Measurements from ENCODE around the gene PLD2.
"Not testable (repeated sequence)": the region's sequence is repeated elsewhere in the genome, so short reads cannot be mapped to it uniquely, and the experiment has no call there.

Gene PLD2

DNA sequence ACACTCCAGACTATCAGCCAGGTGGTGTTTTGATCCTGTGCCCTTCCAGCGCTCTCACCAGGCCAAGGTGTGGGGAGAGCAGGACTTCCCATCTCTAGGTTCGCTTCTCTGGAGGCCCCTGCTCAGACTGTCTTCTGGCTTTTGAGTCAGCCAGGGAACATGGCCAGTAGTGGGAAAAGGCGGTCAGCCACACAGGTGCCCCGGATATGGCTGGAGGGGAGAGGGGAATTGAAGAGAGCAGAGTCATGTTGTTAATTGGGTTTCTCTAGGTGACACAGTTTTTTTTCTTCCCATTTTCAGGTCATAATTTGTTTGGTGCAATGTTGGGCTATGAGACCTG lies 27.7 kb downstream of the PLD2 start:
- no peak for DNase-seq

DNA sequence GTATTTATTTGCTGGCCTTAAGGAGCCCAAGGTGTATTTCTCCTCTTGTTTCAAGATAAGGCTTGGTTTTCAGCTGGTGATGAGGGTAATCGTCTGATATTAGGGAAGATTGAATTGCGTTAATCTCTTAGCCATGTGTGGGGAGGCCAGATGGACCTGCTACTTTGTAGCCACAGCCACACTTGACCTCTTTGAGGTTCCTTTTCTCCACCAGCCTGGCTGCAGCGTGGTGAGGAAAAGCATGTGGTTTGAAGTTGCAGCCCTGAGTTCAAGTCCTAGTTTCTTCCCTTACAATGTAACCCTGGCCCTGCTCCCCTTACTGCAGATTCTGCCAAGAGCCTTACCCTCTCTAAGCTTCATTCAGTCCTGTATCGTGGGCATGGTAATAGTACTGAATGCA lies 29.3 kb downstream of the PLD2 start:
- DNase-seq, result no peak

DNA sequence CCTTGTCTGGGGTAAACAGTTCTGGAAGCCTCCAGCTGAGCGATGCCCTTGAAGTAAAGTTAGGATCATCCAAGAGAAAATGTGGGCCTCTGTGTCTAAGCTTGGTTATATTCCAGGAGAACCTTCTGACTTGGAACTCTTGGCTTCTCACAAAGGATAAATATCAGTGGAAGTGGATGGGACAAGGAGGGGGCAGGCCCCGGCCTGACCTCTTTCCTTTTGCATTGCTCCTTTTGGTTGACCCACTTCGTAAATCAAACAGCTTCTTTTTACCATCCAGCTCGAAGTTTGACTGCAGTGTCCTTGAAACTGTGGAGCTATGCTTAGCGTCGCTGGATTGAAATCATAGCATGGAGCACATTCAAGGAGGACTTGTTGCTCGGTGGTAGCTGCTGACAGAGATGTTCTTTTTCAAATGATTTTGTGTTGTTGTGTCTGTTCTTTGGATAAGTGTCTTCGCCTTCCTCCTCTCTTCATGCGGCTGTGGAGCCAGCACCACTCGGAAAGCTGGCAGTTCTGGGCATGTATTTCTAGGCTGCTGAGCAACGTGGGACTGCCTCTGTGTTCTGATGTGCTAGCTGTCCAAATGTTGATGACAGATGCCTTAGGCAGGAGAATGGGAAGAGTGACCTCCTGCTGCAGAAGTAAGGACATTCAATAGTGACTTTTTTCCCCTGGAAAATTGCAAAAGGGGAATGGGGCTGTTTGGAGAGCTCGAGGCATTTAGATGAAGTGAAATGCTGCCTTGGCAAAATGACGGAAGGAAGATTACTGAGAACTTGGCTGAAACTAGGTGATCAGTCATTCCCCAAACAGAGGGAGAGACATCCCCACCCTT lies 30.7 kb downstream of the PLD2 start:
- no peak for DNase-seq

DNA sequence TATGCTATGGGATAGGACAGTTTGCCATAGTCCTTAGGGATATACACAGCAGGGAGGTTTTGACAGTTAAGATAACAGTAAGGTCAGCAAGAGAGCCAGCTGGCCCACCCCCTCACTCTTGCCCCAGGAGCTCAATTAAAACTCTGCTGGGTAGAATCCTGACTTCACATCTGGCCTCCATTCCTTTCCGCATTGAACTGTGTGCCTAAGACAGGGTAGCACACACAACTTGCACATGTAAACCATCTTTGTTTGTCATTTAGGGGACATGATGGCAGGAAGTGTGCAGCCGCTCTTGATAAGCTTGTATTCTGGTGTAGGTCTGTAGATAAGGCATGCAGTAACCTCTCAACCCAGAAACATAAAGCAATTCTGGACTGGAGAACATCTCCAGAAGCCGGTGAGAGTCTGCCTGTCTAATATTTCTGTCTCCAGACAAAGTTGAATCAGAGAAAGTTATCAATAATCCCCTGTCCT lies 31.4 kb downstream of the PLD2 start:
- DNase-seq, result no peak

DNA sequence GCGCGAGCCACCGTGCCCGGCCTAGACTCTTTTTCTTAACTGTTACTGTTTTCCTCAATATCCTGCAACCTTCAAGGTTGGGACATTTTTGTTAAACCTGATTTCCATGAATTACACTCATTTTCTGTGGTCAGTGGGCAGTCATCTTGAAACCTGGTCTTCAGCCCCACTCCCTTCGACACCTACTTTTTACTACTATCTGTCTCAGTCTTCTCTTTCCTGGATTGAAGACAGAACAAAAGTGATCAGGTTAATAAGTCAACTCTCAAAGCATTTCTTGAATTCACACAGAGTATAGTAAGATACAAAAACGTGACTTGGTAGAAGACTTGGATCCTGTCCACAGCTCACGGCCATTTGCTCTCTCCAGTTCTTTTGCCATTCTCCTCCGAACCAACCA lies 32.3 kb downstream of the PLD2 start:
- DNase-seq, result no peak

DNA sequence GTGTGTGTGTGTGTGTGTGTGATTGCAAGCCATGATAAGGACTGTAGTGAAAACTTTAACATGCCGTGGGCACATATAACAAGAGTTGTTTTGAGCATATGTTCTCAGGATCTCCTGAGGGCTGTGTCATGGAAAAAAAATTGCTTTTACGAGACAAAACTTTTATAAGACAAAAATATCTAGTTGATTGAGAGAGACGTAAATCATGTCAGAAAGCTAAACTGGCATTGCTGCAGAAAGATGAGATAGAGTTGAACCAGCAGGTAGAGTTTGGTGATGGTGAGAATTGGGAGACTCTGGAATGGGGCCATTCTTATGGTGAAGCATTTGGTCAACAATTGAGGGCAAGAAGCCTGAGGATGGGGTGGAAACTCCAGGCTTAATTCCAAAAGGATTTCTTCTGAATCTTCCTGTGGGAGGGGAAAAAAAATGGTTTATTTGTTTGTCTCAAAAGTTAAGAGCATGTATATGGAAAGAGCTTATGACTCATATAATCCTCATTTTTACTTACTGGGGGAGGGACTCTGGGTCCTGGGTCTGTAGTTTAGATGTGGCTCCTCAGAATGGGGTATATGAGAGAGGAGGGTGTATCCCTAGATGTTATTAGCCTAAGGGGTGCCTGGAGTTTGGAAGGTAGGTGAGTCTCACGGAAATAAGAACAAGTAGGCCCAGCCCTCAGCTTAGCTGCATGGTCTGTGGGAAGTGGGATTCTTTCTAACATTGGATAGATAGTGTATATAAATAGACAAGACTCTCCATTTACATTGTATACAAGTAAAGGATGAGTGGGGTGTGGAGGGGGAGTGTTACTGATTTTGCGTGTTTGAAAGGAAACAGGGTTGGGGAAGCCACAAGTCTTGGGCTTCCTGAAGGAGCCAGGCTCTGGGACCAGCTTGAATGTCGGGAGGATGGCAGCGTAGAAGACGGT lies 33.3 kb downstream of the PLD2 start:
- DNase-seq, result no peak

DNA sequence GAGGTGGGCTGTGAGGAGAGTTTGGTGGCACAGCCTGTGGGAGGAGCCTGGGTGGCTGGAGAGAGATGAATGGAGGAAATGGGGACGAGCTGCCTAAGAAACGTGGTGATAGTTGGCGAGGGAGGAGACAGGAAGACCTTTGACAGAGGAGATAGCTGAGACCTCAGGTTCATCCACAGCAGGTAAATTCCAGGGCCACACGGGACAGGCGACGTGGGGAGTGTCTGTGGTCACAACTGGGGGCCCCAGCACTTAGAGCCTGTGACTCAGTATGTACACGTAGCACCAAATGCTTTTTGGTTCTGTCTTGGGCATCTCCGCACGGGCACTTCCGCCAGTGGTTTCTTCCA lies 33.9 kb downstream of the PLD2 start:
- peak; percentile 47 for DNase-seq

DNA sequence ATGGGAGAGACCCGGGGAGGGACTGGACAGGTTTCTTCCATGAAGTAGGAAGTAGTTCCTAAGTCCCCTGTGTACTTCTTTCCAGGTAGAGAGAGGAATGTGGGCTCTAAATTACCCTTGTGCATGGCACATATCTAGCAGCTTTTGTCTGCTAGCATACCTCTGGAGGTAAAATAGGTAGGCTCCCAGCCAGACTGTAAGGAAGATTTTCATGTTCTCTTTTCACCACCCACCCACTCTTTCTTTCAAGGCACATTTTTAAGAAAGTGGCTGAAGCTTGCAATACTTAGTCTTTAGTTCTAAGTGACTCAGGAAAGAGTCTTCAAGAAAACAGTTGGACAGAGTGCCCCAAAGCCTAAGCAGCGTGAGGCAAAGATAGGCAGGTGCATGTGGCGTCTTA lies 35.4 kb downstream of the PLD2 start:
- no peak for DNase-seq

DNA sequence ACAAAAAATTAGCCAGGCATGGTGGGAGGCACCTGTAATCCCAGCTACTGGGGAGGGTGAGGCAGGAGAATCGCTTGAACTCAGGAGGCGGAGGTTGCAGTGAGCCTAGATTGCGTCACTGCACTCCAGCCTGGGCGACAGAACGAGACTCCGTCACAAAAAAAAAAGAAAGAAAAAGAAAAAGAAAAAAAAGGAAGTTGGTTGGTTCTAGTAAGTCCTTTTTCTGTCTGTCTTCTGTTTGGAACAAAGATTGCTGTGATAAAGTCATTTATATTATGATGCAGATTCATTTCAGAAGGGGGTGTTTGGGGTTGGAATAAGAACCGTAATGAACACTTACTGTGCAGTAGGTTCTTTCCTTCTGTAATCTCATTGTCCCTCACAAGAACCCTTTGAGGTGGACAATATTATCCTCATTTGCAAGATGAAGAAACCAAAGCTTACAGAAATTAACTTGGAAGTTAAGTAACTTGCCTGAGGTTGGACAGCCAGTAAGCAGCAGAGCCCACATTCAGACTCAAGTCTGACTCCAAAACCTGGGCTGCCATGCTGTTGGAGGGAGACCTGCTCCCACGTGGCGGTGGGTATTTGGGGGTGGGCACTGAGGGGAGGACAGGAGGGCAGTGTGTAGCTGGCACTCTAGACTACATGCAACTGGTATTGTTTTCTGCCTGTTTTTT lies 36.5 kb downstream of the PLD2 start:
- no peak for DNase-seq

DNA sequence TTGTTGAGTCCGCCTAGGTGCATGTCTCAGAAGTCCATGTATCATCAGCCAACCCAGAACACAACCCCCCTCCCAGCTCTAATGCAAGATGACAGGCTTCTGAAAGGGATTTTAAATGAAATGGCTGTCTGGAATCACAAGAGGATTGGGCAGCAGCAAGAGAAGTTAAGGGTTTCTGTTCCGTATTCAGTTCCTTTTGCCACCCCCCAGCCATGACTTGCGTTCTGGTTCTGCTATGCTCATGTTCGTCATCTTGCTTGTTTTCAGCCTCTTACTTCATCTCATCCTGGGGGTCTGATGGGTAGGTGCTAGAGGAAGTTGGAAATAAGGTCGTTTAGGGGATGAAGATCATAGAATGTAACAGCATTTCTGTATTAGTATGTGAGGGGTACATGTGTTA lies 38.2 kb downstream of the PLD2 start:
- no peak for DNase-seq

DNA sequence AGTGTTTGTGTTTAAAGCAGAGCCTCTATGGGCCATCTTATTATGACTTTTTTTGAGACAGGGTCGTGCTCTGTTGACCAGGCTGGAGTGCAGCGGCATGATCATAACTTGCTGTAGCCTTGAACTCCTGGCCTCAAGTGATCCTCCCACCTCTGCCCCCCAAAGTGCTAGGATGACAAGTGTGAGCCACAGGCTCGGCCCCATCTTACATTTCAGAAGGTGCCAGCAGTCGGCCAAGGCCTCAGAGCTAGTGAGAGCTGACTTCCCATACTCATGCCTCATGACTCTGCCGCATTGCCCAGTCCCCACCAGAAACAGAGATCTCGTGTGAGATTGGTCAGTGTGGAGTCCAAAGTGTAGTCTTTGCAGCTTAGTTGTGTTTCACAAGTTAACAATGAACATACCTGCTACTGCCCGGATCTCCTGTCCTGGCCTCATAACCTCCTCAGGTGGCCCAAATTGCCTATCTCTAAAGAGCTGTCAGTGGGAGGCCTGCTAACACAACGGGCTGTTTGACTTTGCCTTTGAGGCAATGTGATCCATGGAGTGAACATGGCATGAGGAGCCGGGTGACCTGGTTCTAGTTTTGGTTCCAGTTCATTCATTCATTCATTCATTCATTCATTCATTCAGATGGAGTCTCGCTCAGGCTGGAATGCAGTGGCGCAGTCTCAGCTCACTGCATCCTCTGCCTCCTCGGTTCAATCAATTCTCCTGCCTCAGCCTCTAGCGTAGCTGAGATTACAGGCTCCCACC lies 39.9 kb downstream of the PLD2 start:
- no peak for DNase-seq

DNA sequence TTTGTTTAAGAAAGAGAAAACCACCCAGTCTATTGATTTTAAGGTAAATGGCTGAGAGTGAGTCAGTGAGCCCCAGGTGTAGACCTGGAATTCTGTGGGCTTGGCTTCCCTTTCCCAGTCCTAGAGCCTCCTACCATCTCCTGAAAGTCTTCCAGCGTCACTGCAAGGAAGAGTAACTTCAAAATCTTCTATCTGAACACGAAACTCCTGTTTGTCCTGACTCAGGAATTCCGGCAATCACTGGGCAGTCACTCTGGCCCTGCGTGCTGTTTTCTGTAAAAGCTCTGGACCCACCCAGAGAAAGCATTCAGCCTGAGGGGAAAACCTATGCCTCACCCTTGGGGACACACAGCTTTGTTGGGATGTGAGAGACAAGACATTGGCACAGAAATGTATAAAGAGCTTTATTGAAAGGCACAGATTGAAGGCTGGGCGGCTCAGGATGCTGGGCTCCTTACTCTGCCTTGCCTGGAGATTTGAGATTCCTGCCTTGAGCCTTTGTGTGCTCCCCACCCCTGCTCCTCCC lies 42.1 kb downstream of the PLD2 start:
- no peak for DNase-seq

DNA sequence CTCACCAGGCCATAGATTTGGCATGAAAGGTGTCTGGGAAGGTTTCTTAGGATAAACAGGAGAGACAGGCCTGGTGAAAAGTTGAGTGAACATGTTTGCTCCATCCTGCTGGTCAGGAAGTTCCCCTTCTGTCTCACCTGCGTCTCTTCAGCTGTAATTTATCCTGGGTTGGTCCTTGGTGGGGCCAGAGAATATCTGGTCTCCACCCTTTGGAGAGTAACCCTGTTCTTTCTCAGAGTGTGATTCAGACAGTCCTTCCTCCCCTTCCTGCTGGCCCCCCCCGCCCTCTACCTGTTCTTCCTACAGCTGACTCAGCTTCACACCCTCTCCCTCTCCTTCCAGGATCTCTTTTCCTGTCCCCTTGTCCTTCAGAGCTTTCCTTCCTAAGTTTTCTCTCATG lies 43.3 kb downstream of the PLD2 start:
- no peak for DNase-seq

DNA sequence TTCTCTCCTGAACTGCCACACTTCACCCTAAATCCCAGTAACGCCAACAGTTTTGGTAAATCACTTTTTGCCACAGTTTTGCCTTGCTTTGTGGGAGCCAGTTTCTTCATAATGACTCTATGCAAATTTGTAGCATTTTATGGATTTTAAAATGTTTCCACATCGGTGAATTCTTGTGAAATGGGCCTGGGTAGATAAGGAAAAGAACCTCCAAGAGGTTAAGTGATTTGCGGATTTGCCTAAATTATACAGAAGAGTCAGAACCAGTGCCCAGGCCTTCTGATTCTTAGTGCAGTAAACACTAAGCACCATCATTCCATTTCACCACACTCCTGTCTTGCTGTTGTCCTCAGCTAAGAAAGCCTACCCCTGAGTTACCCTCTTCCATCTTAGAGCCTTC lies 44.1 kb downstream of the PLD2 start:
- DNase-seq, result no peak

DNA sequence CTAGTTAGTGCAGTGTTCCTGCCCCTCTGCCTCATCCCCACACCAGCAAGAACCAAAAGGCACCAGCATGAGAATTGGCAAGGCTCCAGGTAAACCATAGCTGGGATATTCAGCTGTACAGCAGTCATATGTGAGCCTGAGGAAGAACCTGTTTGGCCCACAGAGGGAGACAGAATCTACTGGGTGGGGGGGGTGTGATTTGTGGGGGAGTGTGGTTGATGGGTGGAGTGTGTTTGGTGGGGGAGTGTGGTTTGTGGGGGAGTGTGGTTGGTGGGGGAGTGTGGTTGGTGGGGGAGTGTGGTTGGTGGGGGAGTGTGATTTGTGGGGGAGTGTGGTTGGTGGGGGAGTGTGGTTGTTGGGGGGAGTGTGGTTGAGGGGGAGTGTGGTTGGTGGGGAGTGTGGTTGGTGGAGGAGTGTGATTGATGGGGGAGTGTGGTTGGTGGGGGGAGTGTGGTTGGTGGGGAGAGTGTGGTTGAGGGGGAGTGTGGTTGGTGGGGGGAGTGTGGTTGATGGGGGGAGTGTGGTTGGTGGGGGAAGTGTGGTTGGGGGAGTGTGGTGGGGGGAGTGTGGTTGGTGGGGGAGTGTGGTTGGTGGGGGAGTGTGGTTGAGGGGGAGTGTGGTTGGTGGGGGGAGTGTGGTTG lies 45.7 kb downstream of the PLD2 start:
- no peak for DNase-seq

DNA sequence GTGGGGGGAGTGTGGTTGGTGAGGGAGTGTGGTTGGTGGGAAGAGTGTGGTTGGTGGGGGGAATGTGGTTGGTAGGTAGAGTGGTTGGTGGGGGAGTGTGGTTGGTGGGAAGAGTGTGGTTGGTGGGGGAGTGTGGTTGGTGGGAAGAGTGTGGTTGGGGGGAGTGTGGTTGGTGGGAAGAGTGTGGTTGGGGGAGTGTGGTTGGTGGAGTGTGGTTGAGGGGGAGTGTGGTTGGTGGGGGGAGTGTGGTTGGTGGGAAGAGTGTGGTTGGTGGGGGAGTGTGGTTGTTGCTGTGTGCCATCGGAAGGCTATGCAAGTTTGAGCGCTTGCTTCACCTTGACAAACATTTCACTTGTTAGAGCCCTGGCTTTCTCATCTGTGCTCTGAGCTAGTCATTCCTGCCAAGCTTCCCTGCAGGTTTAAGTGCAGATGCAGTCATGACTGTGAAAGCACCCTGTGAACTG lies 46.3 kb downstream of the PLD2 start:
- no peak for DNase-seq

DNA sequence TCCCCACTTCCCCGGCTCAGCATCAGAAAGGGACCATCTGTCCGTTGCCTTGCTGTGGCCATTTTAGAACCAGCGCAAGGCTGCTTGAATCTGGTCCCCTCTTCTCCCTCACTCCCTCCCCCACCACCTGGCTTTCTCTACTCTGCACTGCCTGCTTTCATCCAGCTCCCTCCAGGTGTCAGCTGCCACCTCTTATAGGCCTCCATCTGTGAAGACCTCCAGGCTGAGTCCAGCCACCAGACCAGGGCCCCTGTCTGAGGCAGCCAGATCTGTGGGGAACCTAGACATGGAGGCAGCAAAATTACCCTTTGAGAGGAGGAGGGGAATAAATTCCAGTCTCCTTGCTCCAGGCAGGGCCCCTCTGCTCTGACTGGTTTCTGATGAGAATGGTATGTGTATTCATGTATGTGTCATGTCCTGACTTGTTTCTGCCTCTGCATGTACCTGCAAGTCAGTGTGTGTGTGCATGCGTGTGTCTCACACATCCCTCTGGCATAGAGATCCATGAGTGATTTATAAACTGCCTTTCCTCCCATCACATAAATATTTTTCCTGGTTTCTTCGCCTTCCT lies 47.2 kb downstream of the PLD2 start:
- DNase-seq, result no peak

DNA sequence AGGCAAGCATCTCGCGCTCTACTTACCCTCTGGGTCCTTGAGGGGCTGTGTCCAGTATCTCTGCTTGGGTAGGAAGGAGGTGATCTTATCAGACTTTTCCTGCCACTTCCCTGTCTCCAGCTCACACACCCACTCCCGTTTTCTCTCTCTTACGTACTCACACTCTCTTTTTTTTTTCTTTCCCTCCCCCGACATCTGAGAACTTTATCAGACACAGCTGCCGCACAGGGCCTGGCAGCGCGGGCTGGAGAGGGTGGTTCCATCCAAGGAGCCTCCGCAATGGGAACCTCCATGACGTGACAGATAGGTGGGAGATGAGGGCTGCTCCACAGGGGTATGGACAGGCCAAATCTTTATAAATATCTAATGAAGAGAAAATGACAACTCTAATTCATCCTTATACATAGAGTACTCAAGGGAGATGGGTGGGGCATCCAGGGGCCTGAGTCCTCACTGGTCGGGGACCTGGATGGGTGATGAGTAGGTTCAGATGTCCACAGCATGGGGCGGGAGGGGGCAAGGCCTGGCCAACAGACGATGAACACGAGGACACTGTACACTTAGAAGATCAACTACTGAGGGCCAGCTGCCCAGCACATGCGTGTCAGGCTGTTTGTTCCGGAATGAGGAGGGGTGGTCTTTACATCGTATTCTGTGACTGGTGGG lies 49.5 kb downstream of the PLD2 start:
- no peak for DNase-seq

DNA sequence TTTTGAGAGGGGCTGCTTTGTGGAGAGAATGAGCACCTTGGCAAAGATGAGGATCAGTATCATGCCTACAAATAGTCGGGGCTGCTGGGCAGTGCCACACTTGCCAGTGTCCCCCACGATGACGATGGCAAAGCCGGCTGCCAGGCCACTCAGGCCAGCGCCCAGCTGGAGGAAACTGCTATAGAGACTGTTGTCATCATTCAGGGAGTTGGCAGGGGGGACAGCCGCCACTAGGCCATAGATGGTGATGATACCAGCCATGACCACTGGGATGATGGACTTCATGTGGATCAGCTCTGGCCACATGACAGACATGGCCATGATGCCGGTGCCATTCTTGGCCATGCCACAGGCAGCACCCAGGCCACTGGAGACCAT lies 50.0 kb downstream of the PLD2 start:
- DNase-seq, result no peak

DNA sequence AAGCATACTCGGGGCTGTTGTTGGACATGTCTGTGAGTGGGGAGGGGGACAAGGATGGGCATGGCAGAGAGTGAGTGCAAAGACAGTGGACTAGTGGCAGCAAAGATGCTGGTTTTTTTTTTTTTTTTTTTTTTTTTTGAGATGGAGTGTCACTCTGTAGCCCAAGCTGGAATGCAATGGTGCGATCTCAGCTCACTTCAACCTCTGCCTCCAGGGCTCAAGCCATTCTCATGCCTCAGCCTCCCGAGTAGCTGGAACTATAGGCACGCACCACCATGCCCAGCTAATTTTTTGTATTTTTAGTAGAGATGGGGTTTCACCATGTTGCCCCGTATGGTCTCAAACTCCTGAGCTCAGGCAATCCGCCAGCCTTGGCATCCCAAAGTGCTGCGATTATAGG lies 50.4 kb downstream of the PLD2 start:
- DNase-seq, result not testable (repeated sequence)
